K562 (cell line): Measurements from ENCODE around the gene RDH5. TPM values are rescaled to one million over a fixed set of nuclear protein-coding genes. Genes with fewer than 3 reads are reported as not detected.

Experiments
- ATAC-seq: fragments of 200-7000 bp; cut with Tn5 transposase; 3 replicates; pipeline ENCODE4 v1.9.1; 2020; ENCODE audit warnings: moderate library complexity
- BruUV-seq: library from RNA; stranded (reverse); fragments of 400-500 nt; replicated peaks from 2 replicates; lab custom pipeline; 2021; lab: Mats Ljungman, UMichigan
- CTCF ChIA-PET: fragments of 300-600 bp; formaldehyde crosslinking; extraction: SDS; loops from one replicate; lab custom pipeline; 2021; ENCODE audit warnings: low intra/inter-chr PET ratio; lab: Yijun Ruan, JAX
- POLR2A ChIA-PET: fragments of 300-600, 350-650 bp; sonication (Branson Sonifier 250); formaldehyde crosslinking; extraction: SDS; loops from one replicate; lab custom pipeline; 2021; ENCODE audit warnings: antibody characterized with exemption, inconsistent platforms; lab: Yijun Ruan, JAX
- DNase-seq, 4 experiments: peaks; one replicate each; pipeline versions ENCODE4 v3.0.0 to v3.0.0-alpha.2; 2011 to 2018; ENCODE audit warnings: low spot score in 3 of 4, mixed read lengths in 3 of 4; ENCODE audit errors: extremely low read depth in 1 of 4
- FAIRE-seq: peaks from 2 replicates; lab custom pipeline; 2011; peaks lifted over from hg19 to GRCh38; lab: Jason Lieb, UNC
- H2AFZ ChIP-seq: 2 replicates; pipeline ENCODE4 v1.6.0; 2011; ENCODE audit warnings: low read depth, low read length, control low read depth, inconsistent platforms
- H3K27ac ChIP-seq: fragments of 200-600 bp; 3 replicates; pipeline ENCODE4 v1.8.0; 2011; ENCODE audit warnings: low read depth, mild to moderate bottlenecking, control low read depth, inconsistent platforms, low read length, moderate library complexity, mixed read lengths; ENCODE audit errors: extremely low read depth
- H3K27me3 ChIP-seq, 2 experiments: fragments of 300-600 bp in 1 of 2; 2 replicates in 1 of 2; 3 replicates in 1 of 2; pipeline versions ENCODE4 v1.6.0 to v1.8.0; 2011; ENCODE audit warnings: inconsistent platforms in 2 of 2, low read length in 2 of 2, mild to moderate bottlenecking in 1 of 2, mixed read lengths in 1 of 2, moderate library complexity in 1 of 2; ENCODE audit not compliant: control insufficient read depth in 2 of 2, insufficient read depth in 2 of 2
- H3K36me3 ChIP-seq: fragments of 300-600 bp; 3 replicates; pipeline ENCODE4 v1.8.0; 2011; ENCODE audit warnings: mild to moderate bottlenecking, low read length, inconsistent platforms; ENCODE audit not compliant: control insufficient read depth, insufficient read depth
- H3K4me1 ChIP-seq, 2 experiments: fragments of 200-600 bp in 1 of 2; replicated peaks in 1 of 2; 2 replicates in 1 of 2; 3 replicates in 1 of 2; pipeline versions ENCODE4 v1.5.1 to v1.8.0; 2011; ENCODE audit warnings: inconsistent platforms in 2 of 2, low read length in 2 of 2, mild to moderate bottlenecking in 1 of 2, mixed read lengths in 1 of 2, moderate library complexity in 1 of 2; ENCODE audit not compliant: control insufficient read depth in 2 of 2, insufficient read depth in 2 of 2
- H3K4me2 ChIP-seq: 2 replicates; pipeline ENCODE4 v1.6.1; 2011; ENCODE audit warnings: low read length, control low read depth, inconsistent platforms, mixed read lengths; ENCODE audit not compliant: insufficient read depth
- H3K4me3 ChIP-seq: fragments of 200-600 bp; sonication (generic), shearing (Covaris generic); 2 replicates; pipeline ENCODE4 v1.5.1; 2016; ENCODE audit warnings: control low read depth, inconsistent platforms
- H3K79me2 ChIP-seq: fragments of 200-600 bp; 3 replicates; pipeline ENCODE4 v1.8.0; 2011; ENCODE audit warnings: low read length, inconsistent platforms; ENCODE audit not compliant: control insufficient read depth, insufficient read depth
- H3K9ac ChIP-seq, 2 experiments: 2 replicates each; pipeline versions ENCODE4 v1.6.0 to v1.6.1; 2011; ENCODE audit warnings: low read depth in 2 of 2, low read length in 2 of 2, control low read depth in 1 of 2, inconsistent platforms in 1 of 2, mild to moderate bottlenecking in 1 of 2, mixed read lengths in 1 of 2; ENCODE audit not compliant: insufficient read depth in 1 of 2
- H3K9me1 ChIP-seq: one replicate; pipeline ENCODE4 v1.6.0; 2011; ENCODE audit warnings: inconsistent platforms, mild to moderate bottlenecking, low read length, moderate library complexity; ENCODE audit not compliant: control insufficient read depth, insufficient read depth
- H3K9me3 ChIP-seq: replicated peaks from 2 replicates; pipeline ENCODE4 v1.5.1; 2011; ENCODE audit warnings: low read depth, low read length, inconsistent platforms; ENCODE audit not compliant: control insufficient read depth, insufficient read depth
- H4K20me1 ChIP-seq: replicated peaks from 2 replicates; pipeline ENCODE4 v1.6.1; 2011; ENCODE audit warnings: low read length, inconsistent platforms, mixed read lengths; ENCODE audit not compliant: control insufficient read depth, insufficient read depth
- E2F4 ChIP-seq: sonication (generic); formaldehyde crosslinking; IDR thresholded peaks from 2 replicates; pipeline ENCODE4 v1.8.0; 2022; ENCODE audit warnings: mild to moderate bottlenecking, low read depth, missing genetic modification reagents
- FOS ChIP-seq: IDR thresholded peaks from 3 replicates; pipeline ENCODE4 v1.6.1; 2011; ENCODE audit not compliant: insufficient read length; ENCODE audit errors: extremely low read depth
- FOSL1 ChIP-seq: fragments of 200-800 bp; sonication (Bioruptor generic); conservative IDR thresholded peaks from 2 replicates; pipeline ENCODE4 v1.6.1; 2016; ENCODE audit warnings: missing genetic modification characterization, missing compliant biosample characterization
- FOXK1 ChIP-seq: sonication (generic); formaldehyde crosslinking; IDR thresholded peaks from 2 replicates; pipeline ENCODE4 v1.8.0; 2022; ENCODE audit warnings: missing genetic modification reagents, mild to moderate bottlenecking, borderline replicate concordance
- GTF2A2 ChIP-seq: IDR thresholded peaks from 2 replicates; pipeline ENCODE4 v1.6.1; 2016; ENCODE audit warnings: mild to moderate bottlenecking, missing genetic modification characterization, missing compliant biosample characterization
- JUN ChIP-seq, 2 experiments: sonication (generic) in 1 of 2; formaldehyde crosslinking in 1 of 2; IDR thresholded peaks; 2 replicates each; pipeline versions ENCODE4 v1.6.1 to v1.8.0; 2012 to 2022; ENCODE audit warnings: borderline replicate concordance in 2 of 2, mild to moderate bottlenecking in 2 of 2, improper control_type of control experiment in 1 of 2, low read depth in 1 of 2, low read length in 1 of 2, missing genetic modification reagents in 1 of 2
- NR2F6 ChIP-seq: fragments of 450-650 bp; formaldehyde crosslinking; IDR thresholded peaks from 2 replicates; pipeline ENCODE4 v1.4.0; 2020; ENCODE audit warnings: mild to moderate bottlenecking
- POLR2AphosphoS2 ChIP-seq: IDR thresholded peaks from 2 replicates; pipeline ENCODE4 v1.6.1; 2012; ENCODE audit warnings: low read length, improper control_type of control experiment
- RNF2 ChIP-seq: sonication (generic); IDR thresholded peaks from 2 replicates; pipeline ENCODE4 v1.6.1; 2016
- SMAD3 ChIP-seq: fragments of 450-650 bp; formaldehyde crosslinking; conservative IDR thresholded peaks from 2 replicates; pipeline ENCODE4 v1.4.0; 2020; ENCODE audit warnings: mild to moderate bottlenecking
- ZBTB43 ChIP-seq: sonication (generic); formaldehyde crosslinking; IDR thresholded peaks from 2 replicates; pipeline ENCODE4 v1.8.0; 2023; ENCODE audit warnings: mild to moderate bottlenecking, missing genetic modification reagents
- ZC3H4 ChIP-seq: sonication (generic); formaldehyde crosslinking; IDR thresholded peaks from 2 replicates; pipeline ENCODE4 v1.9.0; 2021; ENCODE audit warnings: missing genetic modification reagents, borderline replicate concordance
- ZFP36 ChIP-seq: fragments of 150-350 bp; IDR thresholded peaks from 2 replicates; pipeline ENCODE4 v1.6.1; 2018; ENCODE audit warnings: low read length, low read depth; ENCODE audit not compliant: partially characterized antibody
- WGBS: fragments of 100-300 bp; shearing (Covaris generic); methylation state at CpG from one replicate; pipeline ENCODE4 v1.1.6; 2016; ENCODE audit warnings: low coverage, mixed read lengths; ENCODE audit not compliant: insufficient coverage; ENCODE audit errors: missing lambda C conversion rate; 5-methylcytosine and 5-hydroxymethylcytosine counted together
- in situ Hi-C: fragments of 300-500 bp; cut with MboI; formaldehyde crosslinking; loops from 4 replicates; pipeline ENCODE4 v1.15.0; 2018; ENCODE audit warnings: inconsistent platforms, mixed read lengths
- intact Hi-C: fragments of 100-400 bp; cut with micrococcal nuclease; formaldehyde crosslinking; loops from 2 replicates; pipeline ENCODE4 v1.14.2; 2022
- polyA plus RNA-seq, 8 experiments: library from polyadenylated mRNA; depleted of rRNA in 4 of 8; stranded (reverse) in 5 of 8; unstranded in 3 of 8; fragments of >200 nt; fragmentation: Nextera tagmentation in 2 of 8; fragmentation: Illumina TruSeq in 1 of 8; extraction: Ambion mirVana in 2 of 8; extraction: Trizol in 1 of 8; gene quantifications; 2 replicates each; pipeline versions ENCODE4 v1.2.1 to v1.2.3, GENCODE V29; 2011 to 2014; ENCODE audit warnings: inconsistent platforms in 1 of 8, missing spikeins in 1 of 8
- total RNA-seq, 7 experiments: library from RNA; depleted of rRNA in 6 of 7; stranded (reverse); fragments of >200 nt in 6 of 7; fragmentation: Illumina TruSeq in 2 of 7; extraction: Trizol in 2 of 7; gene quantifications; 2 replicates each; pipeline versions ENCODE4 v1.2.1 to v1.2.3, GENCODE V29; 2011 to 2021; ENCODE audit warnings: low replicate concordance in 1 of 7
- TF ChIP-seq, protein P1 (sequence below): fragments of 150-350 bp; conservative IDR thresholded peaks from 2 replicates; pipeline ENCODE4 v1.6.1; 2014; ENCODE audit warnings: low read length

RDH5 gene
- total and polyA plus RNA-seq, 9 of the 15 experiments (the other 6 are each of a cell fraction or from before 2014, with no cell fraction given) = 0.28 to 2.0 (median 1.1) TPM; not detected in 1

DNA sequence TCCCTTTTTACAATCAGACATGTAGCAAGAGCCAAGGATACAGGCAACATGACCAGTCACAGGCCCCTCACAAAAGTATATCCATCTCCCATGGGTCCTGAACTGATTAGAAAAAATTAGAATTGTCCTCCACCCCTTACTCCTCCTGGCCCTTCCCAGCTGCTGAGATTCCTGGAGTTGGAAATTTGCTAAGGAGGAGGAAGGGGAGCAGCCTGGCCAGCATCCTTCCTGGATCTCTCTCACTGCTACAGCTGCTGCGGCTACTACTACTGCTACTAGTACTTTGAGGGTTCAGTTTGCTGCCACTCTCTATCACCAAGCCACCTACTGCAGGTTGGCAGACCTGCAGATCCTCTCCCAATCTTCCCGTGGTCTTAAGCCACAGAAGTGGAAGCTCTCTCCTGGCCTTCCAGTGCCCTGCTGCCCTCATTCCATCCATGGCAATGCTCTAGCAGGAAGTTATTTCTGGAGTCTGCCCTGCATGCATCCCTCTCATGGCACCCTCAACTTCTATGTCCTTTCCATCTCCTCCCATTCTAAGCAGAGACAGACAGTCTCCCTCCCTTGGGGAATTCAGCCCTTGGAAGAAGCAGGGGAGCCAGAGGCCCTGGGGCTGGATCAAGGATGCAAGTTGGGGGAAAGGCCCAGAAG is 13.5 kb upstream of the RDH5 start (continued):
- no peak for TF ChIP-seq E2F4 (CRISPR knock-in tag)
- TF ChIP-seq GTF2A2 = no peak
- TF ChIP-seq SMAD3 (CRISPR knock-in tag) = no peak
- no peak for TF ChIP-seq NR2F6 (CRISPR knock-in tag)

- H3K4me1 ChIP-seq = peaks cover 6 to 21% of the 10 kb centered on the region in 2 experiments; a peak in 4 of 5 replicates
- peak overlapping the region; percentile 59 for H3K4me2 ChIP-seq
- H3K79me2 ChIP-seq = no peaks in the 10 kb centered on the region
- intact Hi-C loops = loop anchor here (2.0 kb wide), 1 partner anchor 26 kb away; a partner anchor contains a TSS
- H3K9me1 ChIP-seq = peaks cover 5% of the 10 kb centered on the region
- H3K4me3 ChIP-seq = peak overlapping the region; percentile 18; the same call in 1 of the 2 replicates
- FAIRE-seq (no peak), DNase-seq (no peak), ATAC-seq (peak; percentile 9; the same call in 2 of the 3 replicates)
- ChIA-PET CTCF (no interaction called here), POLR2A (interaction anchor here (0.6 kb wide), 1 partner anchor 411 kb away, joined by 3 read pairs; the partner anchor contains the start of gene ZC3H10)
- no peaks in the 10 kb centered on the region for H3K36me3 ChIP-seq
- in situ Hi-C loops = no loop called here
- H3K27me3 ChIP-seq = peaks cover 19 to 23% of the 10 kb centered on the region in 2 experiments
- peak overlapping the region in 1 of 2 experiments; percentile 87; a peak in 2 of 4 replicates for H3K9ac ChIP-seq
- no peak overlapping the region; the same call in 1 of the 2 replicates for H2AFZ ChIP-seq
- 7% methylated on average over 20 of the region's 22 CpGs for WGBS
- H4K20me1 ChIP-seq = no peaks in the 10 kb centered on the region; the same call in 1 of the 2 replicates
- H3K27ac ChIP-seq = no peak overlapping the region
- H3K9me3 ChIP-seq = no peaks in the 10 kb centered on the region
- no TSS peak for BruUV-seq
- TF ChIP-seq FOSL1 (tag) (peak; percentile 46; the same call in 1 of the 2 replicates), POLR2AphosphoS2 (no peak), ZC3H4 (CRISPR knock-in tag) (no peak), ZFP36 (no peak), RNF2 (no peak), FOXK1 (no peak), FOS (no peak), JUN (IDR thresholded peaks at IDR 0.05; ENCODE audit: borderline replicate concordance, low read depth, low read length) (no peak), JUN (CRISPR knock-in tag; IDR thresholded peaks at IDR 0.05; ENCODE audit: borderline replicate concordance) (no peak), ZBTB43 (CRISPR knock-in tag) (no peak)
- TF ChIP-seq, protein P1, sequence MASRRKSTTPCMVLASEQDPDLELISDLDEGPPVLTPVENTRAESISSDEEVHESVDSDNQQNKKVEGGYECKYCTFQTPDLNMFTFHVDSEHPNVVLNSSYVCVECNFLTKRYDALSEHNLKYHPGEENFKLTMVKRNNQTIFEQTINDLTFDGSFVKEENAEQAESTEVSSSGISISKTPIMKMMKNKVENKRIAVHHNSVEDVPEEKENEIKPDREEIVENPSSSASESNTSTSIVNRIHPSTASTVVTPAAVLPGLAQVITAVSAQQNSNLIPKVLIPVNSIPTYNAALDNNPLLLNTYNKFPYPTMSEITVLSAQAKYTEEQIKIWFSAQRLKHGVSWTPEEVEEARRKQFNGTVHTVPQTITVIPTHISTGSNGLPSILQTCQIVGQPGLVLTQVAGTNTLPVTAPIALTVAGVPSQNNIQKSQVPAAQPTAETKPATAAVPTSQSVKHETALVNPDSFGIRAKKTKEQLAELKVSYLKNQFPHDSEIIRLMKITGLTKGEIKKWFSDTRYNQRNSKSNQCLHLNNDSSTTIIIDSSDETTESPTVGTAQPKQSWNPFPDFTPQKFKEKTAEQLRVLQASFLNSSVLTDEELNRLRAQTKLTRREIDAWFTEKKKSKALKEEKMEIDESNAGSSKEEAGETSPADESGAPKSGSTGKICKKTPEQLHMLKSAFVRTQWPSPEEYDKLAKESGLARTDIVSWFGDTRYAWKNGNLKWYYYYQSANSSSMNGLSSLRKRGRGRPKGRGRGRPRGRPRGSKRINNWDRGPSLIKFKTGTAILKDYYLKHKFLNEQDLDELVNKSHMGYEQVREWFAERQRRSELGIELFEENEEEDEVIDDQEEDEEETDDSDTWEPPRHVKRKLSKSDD = no peak
These were observed 12.9 kb upstream of the RDH5 start for GRCh38 chr12:55707219-55707671.
